Measurements from ENCODE around the gene ALS2CL. TPM values are rescaled to one million over a fixed set of nuclear protein-coding genes. Genes with fewer than 3 reads are reported as not detected.
A peak's percentile ranks its signal among the peaks of the same experiment; 100 is the strongest.

The ALS2CL gene
- total and polyA plus RNA-seq, 8 donors = 7.8 to 61.1 (median 14.2) TPM

DNA sequence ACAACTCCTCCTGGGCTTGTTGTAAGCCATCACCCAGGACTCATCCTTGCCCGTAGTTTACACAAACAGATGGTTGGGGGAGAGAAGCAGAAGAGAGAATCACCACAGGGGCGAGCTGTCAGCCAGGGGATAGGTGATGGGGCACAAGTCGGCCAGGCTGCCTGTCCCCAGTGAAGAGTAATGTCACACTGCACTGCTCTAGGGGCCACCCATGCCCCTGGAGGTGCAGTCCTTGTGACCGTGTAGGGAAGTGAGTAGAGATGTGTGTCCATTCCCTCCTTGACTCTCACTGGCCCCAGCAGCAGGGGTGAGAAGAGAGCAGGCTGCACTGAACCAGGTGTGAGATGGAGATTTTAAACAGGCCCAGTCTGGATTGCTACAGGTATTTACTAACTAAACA lies 41.3 kb upstream of the ALS2CL start:
- no peak overlapping the region for H3K27ac ChIP-seq
- FAIRE-seq (no peak), ATAC-seq (no peak), DNase-seq (peak in 1 of 6 donors; percentile 34)
- peaks cover 0 to 7% (median 4%) of the 10 kb centered on the region in 3 donors for H3K4me1 ChIP-seq
- no peaks in the 10 kb centered on the region for H3K9me3 ChIP-seq
- H3K36me3 ChIP-seq = no peaks in the 10 kb centered on the region
- TF ChIP-seq, protein P1, sequence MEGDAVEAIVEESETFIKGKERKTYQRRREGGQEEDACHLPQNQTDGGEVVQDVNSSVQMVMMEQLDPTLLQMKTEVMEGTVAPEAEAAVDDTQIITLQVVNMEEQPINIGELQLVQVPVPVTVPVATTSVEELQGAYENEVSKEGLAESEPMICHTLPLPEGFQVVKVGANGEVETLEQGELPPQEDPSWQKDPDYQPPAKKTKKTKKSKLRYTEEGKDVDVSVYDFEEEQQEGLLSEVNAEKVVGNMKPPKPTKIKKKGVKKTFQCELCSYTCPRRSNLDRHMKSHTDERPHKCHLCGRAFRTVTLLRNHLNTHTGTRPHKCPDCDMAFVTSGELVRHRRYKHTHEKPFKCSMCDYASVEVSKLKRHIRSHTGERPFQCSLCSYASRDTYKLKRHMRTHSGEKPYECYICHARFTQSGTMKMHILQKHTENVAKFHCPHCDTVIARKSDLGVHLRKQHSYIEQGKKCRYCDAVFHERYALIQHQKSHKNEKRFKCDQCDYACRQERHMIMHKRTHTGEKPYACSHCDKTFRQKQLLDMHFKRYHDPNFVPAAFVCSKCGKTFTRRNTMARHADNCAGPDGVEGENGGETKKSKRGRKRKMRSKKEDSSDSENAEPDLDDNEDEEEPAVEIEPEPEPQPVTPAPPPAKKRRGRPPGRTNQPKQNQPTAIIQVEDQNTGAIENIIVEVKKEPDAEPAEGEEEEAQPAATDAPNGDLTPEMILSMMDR (IDR thresholded peaks at IDR 0.05) = no peak
- no peak overlapping the region for H3K4me3 ChIP-seq
- H3K27me3 ChIP-seq = no peaks in the 10 kb centered on the region
- 69 to 81% methylated on average over 4 of the region's 4 CpGs for WGBS, 2 donors
- intact Hi-C loops (cut with DNase I) = no loop called here

- Histone ChIP-seq H3K4me1 (peaks cover 0 to 7% (median 4%) of the 10 kb centered on the region in 3 donors), H3K27ac (no peak overlapping the region), H3K27me3 (no peaks in the 10 kb centered on the region), H3K9me3 (no peaks in the 10 kb centered on the region), H3K4me3 (no peak overlapping the region), H3K36me3 (no peaks in the 10 kb centered on the region)
- TF ChIP-seq, protein P1 (IDR thresholded peaks at IDR 0.05) = no peak
- ATAC-seq (no peak), FAIRE-seq (no peak), DNase-seq (peak in 1 of 6 donors; percentile 17)
- 79 to 86% methylated on average over 9 of the region's 9 CpGs for WGBS, 2 donors
- intact Hi-C loops (cut with DNase I) = no loop called here
These were observed 39.7 kb upstream of the ALS2CL start for GRCh38 chr3:46733026-46733800.

DNA sequence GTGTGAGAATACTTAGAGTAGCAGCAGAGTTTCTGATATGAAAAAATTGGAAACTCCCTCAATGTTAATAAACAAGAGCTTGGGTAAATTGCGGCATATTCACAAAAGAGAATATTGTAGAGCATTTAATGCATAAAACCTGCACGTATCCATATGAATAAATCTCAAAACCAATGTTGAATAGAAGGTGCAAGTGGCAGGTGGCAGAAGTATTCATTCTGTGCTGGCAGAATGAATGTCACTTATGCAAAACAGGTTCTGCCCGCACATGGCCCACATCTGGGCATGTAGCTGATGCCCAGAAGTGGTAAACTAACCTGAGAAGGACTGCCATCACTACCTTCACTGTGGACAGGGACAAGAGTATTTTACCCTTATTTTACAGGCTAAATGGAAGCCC lies 38.3 kb upstream of the ALS2CL start:
- Histone ChIP-seq H3K4me1 (peaks cover 0 to 7% (median 4%) of the 10 kb centered on the region in 3 donors), H3K27me3 (no peaks in the 10 kb centered on the region), H3K4me3 (no peak overlapping the region), H3K9me3 (no peaks in the 10 kb centered on the region), H3K36me3 (no peaks in the 10 kb centered on the region), H3K27ac (no peak overlapping the region)
- ATAC-seq (no peak), DNase-seq (peak in 1 of 6 donors; percentile 7), FAIRE-seq (no peak)
- TF ChIP-seq, protein P1 (IDR thresholded peaks at IDR 0.05) = no peak
- intact Hi-C loops (cut with DNase I) = no loop called here
- WGBS, 2 donors = 84 to 87% methylated on average over 3 of the region's 3 CpGs

- no peaks in the 10 kb centered on the region for H3K9me3 ChIP-seq
- ATAC-seq = peak in 3 of 4 donors; percentile 61 to 76 (median 68)
- FAIRE-seq = no peak
- DNase-seq = no peak
- H3K4me1 ChIP-seq = peaks cover 0 to 7% (median 4%) of the 10 kb centered on the region in 3 donors
- H3K27ac ChIP-seq = no peak overlapping the region
- no peaks in the 10 kb centered on the region for H3K27me3 ChIP-seq
- H3K36me3 ChIP-seq = no peaks in the 10 kb centered on the region
- H3K4me3 ChIP-seq = no peak overlapping the region
- intact Hi-C loops (cut with DNase I) = no loop called here
- TF ChIP-seq, protein P1 (IDR thresholded peaks at IDR 0.05) = no peak
- WGBS, 2 donors = 26 to 32% methylated on average over 2 of the region's 2 CpGs
These were observed 37.3 kb upstream of the ALS2CL start for GRCh38 chr3:46730819-46731218.

DNA sequence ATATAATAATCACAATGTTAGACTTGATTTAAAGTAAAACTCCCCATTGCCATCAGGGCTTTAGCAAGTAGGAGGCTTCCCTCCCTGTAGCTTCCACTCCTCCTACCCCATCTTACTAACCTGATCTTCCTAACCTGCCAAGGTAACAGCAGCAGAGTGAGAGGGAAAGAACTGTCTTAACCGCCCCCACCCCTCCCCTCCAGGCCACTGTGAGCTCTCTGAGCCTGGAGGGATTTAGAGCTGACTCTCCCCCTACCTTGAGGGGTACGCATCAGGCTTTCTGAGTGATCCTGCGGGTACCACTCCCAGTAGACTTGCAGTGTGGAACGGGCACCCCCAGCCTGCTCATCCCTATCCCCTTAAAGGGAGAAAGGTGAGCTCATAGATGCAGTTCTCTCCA lies 35.6 kb upstream of the ALS2CL start:
- no peaks in the 10 kb centered on the region for H3K9me3 ChIP-seq
- TF ChIP-seq, protein P1 (IDR thresholded peaks at IDR 0.05) = no peak
- DNase-seq = peak in 1 of 6 donors; percentile 12
- no peak overlapping the region for H3K4me3 ChIP-seq
- no peak overlapping the region for H3K27ac ChIP-seq
- intact Hi-C loops (cut with DNase I) = no loop called here
- H3K27me3 ChIP-seq = no peaks in the 10 kb centered on the region
- ATAC-seq = no peak
- H3K36me3 ChIP-seq = no peaks in the 10 kb centered on the region
- H3K4me1 ChIP-seq = peaks cover 0 to 7% (median 4%) of the 10 kb centered on the region in 3 donors
- no peak for FAIRE-seq
- WGBS, 2 donors = 89 to 97% methylated on average over 4 of the region's 4 CpGs

Data from pancreas (tissue), 10 donors.